GM12891 (cell line): ENCODE data around the gene HERPUD1.

Experiments used
- PAX5 ChIP-seq: IDR thresholded peaks from 2 replicates; pipeline ENCODE4 v1.6.1; 2011; ENCODE audit warnings: low read length, moderate library complexity, mild to moderate bottlenecking; ENCODE audit not compliant: insufficient read depth, severe bottlenecking
- POLR2A ChIP-seq: IDR thresholded peaks from 2 replicates; pipeline ENCODE4 v1.6.1; 2011; ENCODE audit warnings: low read depth, low read length, control low read depth
- POLR2AphosphoS5 ChIP-seq: IDR thresholded peaks from 2 replicates; pipeline ENCODE4 v1.6.1; 2011; ENCODE audit warnings: low read depth, low read length, control low read depth
- SPI1 ChIP-seq: IDR thresholded peaks from 2 replicates; pipeline ENCODE4 v1.6.1; 2011; ENCODE audit warnings: low read depth, low read length, control low read depth

- TF ChIP-seq POLR2AphosphoS5 (no peak), PAX5 (no peak), SPI1 (no peak), POLR2A (no peak)
Measured at GRCh38 chr16:56982695-56983094, 50.8 kb downstream of the HERPUD1 start.
